Esophagus muscularis mucosa (tissue), 4 donors: ENCODE measurements around the gene NCLN.

ENCODE experiments used
- CTCF ChIP-seq, 3 experiments: fragments of 200-600 bp in 2 of 3; fragments of 450-650 bp in 1 of 3; sonication (generic) in 2 of 3; IDR thresholded peaks; one replicate each; pipeline ENCODE4 v1.5.1; 2017 to 2019; ENCODE audit warnings: antibody characterized with exemption in 3 of 3, mild to moderate bottlenecking in 2 of 3, moderate library complexity in 1 of 3
- EP300 ChIP-seq: sonication (generic); formaldehyde crosslinking; IDR thresholded peaks from one replicate; pipeline ENCODE4 v1.6.1; 2017; ENCODE audit warnings: antibody characterized with exemption
- POLR2A ChIP-seq: fragments of 450-650 bp; IDR thresholded peaks from one replicate; pipeline ENCODE4 v1.6.1; 2017; ENCODE audit warnings: antibody characterized with exemption, moderate library complexity, mild to moderate bottlenecking, low read depth
- POLR2AphosphoS5 ChIP-seq, 2 donors: sonication (generic); formaldehyde crosslinking; IDR thresholded peaks; one replicate each; pipeline ENCODE4 v1.6.1; 2017; ENCODE audit warnings: antibody characterized with exemption in 2 of 2

- TF ChIP-seq CTCF (IDR thresholded peaks at IDR 0.05) (no peak), EP300 (no peak), POLR2AphosphoS5 (IDR thresholded peaks at IDR 0.05) (no peak), POLR2A (no peak)
These were observed 24.3 kb upstream of the NCLN start for GRCh38 chr19:3161453-3161852.
